Measurements from ENCODE around the gene JMJD7.

JMJD7 gene

GRCh38 chr15:41812820-41813375, 15.0 kb upstream of the JMJD7 start (continued):
- TF ChIP-seq TCF4 (CRISPR knock-in tag; IDR thresholded peaks at IDR 0.05; ENCODE audit: borderline replicate concordance), result no peak
- TF ChIP-seq SNAI2 (CRISPR knock-in tag; IDR thresholded peaks at IDR 0.05), result no peak

- ATAC-seq, result no peak
- TF ChIP-seq RARB (CRISPR knock-in tag; IDR thresholded peaks at IDR 0.05) (no peak), POU6F1 (CRISPR knock-in tag; IDR thresholded peaks at IDR 0.05; ENCODE audit: borderline replicate concordance, low read depth) (no peak)
Measured at GRCh38 chr15:41813426-41813825, 14.5 kb upstream of the JMJD7 start.

- ATAC-seq, result no peak
- no peak for TF ChIP-seq ZNF565 (CRISPR knock-in tag; conservative IDR thresholded peaks at IDR 0.05; ENCODE audit: low read depth)
- TF ChIP-seq CSDC2 (CRISPR knock-in tag; IDR thresholded peaks at IDR 0.05), result no peak
- no peak for TF ChIP-seq ZNF8 (CRISPR knock-in tag; IDR thresholded peaks at IDR 0.05)
- no peak for TF ChIP-seq ESRRG (CRISPR knock-in tag; IDR thresholded peaks at IDR 0.05)
- TF ChIP-seq ZFP3 (CRISPR knock-in tag; IDR thresholded peaks at IDR 0.05), result no peak
- no peak for TF ChIP-seq CREB5 (CRISPR knock-in tag; IDR thresholded peaks at IDR 0.05; ENCODE audit: low read depth)
- TF ChIP-seq SNAI2 (CRISPR knock-in tag; IDR thresholded peaks at IDR 0.05), result no peak
- TF ChIP-seq OSR1 (CRISPR knock-in tag; IDR thresholded peaks at IDR 0.05), result no peak
- TF ChIP-seq BACH2 (CRISPR knock-in tag; IDR thresholded peaks at IDR 0.05; ENCODE audit: borderline replicate concordance), result no peak
- TF ChIP-seq CSRNP3 (CRISPR knock-in tag; IDR thresholded peaks at IDR 0.05), result no peak
- TF ChIP-seq ISL1 (CRISPR knock-in tag; IDR thresholded peaks at IDR 0.05), result no peak
- no peak for TF ChIP-seq POU6F1 (CRISPR knock-in tag; IDR thresholded peaks at IDR 0.05; ENCODE audit: borderline replicate concordance, low read depth)
- no peak for TF ChIP-seq ZNF70 (CRISPR knock-in tag; IDR thresholded peaks at IDR 0.05)
- TF ChIP-seq TCF4 (CRISPR knock-in tag; IDR thresholded peaks at IDR 0.05; ENCODE audit: borderline replicate concordance), result no peak
- TF ChIP-seq PPARA (CRISPR knock-in tag; IDR thresholded peaks at IDR 0.05; ENCODE audit: borderline replicate concordance), result no peak
- TF ChIP-seq PATZ1 (CRISPR knock-in tag; IDR thresholded peaks at IDR 0.05; ENCODE audit: borderline replicate concordance), result no peak
Measured at GRCh38 chr15:41814534-41814933, 13.4 kb upstream of the JMJD7 start.

- TF ChIP-seq CREB5 (CRISPR knock-in tag; IDR thresholded peaks at IDR 0.05; ENCODE audit: low read depth) (no peak), TOX (CRISPR knock-in tag; IDR thresholded peaks at IDR 0.05; ENCODE audit: borderline replicate concordance) (no peak), ARNTL (CRISPR knock-in tag; IDR thresholded peaks at IDR 0.05; ENCODE audit: borderline replicate concordance, low read depth) (no peak), POU6F1 (CRISPR knock-in tag; IDR thresholded peaks at IDR 0.05; ENCODE audit: borderline replicate concordance, low read depth) (no peak), ZC3H10 (CRISPR knock-in tag; IDR thresholded peaks at IDR 0.05) (no peak), OSR1 (CRISPR knock-in tag; IDR thresholded peaks at IDR 0.05) (no peak), ZNF8 (CRISPR knock-in tag; IDR thresholded peaks at IDR 0.05) (no peak), ZFP30 (CRISPR knock-in tag; IDR thresholded peaks at IDR 0.05) (no peak), GLIS3 (CRISPR knock-in tag; IDR thresholded peaks at IDR 0.05) (no peak), ZFP3 (CRISPR knock-in tag; IDR thresholded peaks at IDR 0.05) (no peak), SNAI2 (CRISPR knock-in tag; IDR thresholded peaks at IDR 0.05) (no peak), PPARA (CRISPR knock-in tag; IDR thresholded peaks at IDR 0.05; ENCODE audit: borderline replicate concordance) (no peak), CSDC2 (CRISPR knock-in tag; IDR thresholded peaks at IDR 0.05) (no peak), ISL1 (CRISPR knock-in tag; IDR thresholded peaks at IDR 0.05) (no peak)
- no peak for ATAC-seq
Measured at GRCh38 chr15:41816788-41817187, 11.1 kb upstream of the JMJD7 start.
